GM21381 (cell line): ENCODE measurements around the gene HSBP1.

Source experiments
- ATAC-seq: cut with Tn5 transposase; IDR thresholded peaks from one replicate; pipeline ENCODE4 v1.9.1; 2021; ENCODE audit warnings: mild to moderate bottlenecking, moderate library complexity; ENCODE audit not compliant: unreplicated experiment

Gene HSBP1

DNA sequence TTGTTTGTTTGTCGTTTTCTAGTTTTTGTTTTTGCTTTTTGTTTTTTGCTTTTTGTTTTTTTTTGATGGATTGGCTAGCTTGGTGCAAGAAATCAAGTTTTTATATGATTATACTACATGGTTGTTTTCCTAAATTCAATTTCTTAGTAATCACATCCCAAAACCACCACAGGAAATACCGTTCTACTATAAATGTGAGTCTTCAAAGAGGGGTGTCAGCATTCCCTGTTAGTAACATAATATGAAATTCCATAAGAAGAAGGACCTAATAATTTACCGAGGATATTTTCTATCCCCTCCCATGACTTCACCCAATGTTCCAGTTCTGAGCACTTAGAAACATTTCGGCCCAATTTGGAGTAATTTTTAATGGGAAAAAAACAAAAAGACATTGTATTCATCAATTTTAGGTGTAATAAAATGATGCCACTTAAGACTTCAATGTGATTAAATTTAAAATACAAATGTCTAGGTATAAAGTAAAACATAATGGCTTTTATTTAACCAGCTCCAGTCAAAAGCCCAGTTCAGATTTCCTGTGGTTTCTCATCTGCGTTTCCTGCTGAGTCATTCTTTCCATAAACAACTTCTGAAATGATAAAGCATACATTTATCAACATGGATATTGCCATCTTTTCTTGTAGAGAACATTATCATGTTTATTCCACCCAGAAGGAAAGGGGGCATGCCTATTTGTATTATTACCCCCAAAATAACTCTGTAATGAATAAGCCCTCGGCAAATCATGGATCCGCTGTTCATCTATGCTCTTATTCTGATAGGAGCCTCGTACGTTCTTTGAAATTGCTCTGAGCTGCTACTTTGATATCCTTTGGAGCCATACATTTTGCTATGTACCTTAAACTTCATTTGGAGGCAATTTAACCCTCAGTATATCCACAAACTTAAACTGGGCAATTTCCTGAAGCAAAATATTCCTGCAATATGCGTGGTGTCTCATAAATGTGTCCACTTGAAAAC is 28.1 kb downstream of the HSBP1 start:
- peak; percentile 46 for ATAC-seq

DNA sequence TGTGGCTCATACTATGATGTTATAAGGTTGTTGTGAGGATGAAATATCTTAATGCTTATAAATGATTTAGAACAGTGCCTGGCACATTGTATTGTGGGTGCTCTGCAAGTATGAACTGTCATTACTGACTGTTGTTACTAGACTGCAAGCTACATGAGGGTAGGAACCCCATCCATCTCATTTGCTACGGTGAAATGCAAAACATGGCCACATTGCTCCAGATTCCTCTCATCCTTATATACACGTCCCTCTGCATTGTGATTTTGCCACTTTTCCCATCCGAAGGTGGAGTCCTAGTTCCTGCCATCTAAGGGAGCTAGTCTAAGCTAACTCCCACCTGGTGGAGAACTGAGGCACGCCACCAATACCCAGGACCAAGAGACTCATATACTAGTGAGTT is 29.8 kb downstream of the HSBP1 start:
- no peak for ATAC-seq

DNA sequence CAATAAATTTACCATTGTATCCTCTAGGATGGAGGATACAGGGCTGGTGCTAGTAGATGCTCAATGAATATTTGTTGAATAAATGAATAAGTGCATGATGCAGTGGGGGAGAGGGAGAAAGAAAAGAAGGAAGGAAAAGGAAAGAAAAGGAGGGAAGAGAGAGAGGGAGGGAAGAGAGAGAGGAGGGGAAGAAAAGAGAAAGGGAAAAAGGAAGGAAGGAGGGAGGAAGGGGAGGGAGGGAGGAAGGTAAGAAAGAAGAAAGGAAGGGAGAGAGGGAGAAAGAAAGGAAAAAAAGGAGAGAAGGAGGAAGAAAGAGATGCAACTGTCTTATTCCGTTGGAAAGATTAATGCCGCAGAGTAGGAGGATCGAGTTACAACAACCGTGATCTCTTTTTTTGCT is 30.4 kb downstream of the HSBP1 start:
- ATAC-seq, result no peak

DNA sequence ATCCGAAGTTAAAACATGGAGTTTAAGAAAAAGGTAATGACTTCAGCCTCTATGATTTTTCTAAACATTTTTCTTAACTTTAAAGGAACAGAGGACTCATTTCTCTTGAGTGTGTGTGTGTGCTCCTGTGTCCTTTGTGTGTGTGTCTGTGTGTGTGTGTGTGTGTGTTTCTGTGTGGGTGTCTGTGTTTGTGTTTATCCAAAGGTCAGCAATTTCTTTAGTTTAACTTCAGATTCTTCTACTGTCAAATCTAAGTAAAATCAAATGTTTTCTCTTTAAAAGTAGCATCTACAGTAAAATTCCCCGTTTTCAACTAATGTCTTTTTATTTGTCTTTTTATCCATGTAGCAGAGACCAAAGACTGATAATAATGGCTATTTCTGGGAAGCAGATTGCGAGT is 31.8 kb downstream of the HSBP1 start:
- ATAC-seq, result no peak

DNA sequence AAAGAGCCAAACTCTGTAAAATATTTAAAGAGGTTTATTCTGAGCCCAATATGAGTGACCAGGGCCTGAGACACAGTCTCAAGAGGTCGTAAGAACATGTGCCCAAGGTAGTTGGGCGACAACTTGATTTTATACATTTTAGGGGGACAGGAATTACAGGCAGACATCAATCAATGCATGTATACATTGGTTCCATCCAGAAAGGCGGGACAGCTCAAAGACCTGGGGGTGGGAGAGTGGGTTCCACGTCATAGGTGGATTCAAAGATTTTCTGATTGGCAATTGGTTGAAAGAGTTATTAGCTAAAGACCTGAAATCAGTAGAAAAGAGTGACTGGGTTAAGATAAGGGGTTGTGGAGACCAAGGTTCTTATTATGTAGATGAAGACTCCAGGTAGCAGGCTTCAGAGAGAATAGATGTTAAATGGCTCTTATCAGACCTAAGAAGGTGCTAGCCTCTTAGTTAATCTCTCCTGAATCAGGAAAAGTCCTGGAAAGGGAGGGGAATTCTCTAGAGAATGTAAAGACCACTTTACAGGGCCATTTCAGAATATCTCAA is 32.4 kb downstream of the HSBP1 start:
- ATAC-seq, result no peak

DNA sequence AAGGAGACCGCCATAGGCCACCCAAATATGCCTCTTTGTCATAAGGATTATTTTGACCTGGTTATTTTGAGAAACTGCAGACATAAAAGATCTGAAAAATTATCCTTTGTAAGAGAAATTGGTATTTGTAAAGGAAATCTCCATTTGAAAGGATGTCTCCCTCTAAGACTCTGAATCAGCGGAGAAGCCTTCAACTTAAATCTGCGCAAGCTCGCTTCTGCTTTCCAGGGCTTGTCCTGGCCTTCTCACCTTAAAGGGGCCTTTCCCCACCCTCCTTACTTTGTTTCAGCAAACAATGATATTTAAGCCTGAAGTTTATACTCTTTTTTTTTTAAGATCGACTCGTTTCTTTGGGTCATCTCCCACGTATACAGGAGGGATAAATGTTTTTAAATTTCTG is 34.5 kb downstream of the HSBP1 start:
- ATAC-seq, result no peak

DNA sequence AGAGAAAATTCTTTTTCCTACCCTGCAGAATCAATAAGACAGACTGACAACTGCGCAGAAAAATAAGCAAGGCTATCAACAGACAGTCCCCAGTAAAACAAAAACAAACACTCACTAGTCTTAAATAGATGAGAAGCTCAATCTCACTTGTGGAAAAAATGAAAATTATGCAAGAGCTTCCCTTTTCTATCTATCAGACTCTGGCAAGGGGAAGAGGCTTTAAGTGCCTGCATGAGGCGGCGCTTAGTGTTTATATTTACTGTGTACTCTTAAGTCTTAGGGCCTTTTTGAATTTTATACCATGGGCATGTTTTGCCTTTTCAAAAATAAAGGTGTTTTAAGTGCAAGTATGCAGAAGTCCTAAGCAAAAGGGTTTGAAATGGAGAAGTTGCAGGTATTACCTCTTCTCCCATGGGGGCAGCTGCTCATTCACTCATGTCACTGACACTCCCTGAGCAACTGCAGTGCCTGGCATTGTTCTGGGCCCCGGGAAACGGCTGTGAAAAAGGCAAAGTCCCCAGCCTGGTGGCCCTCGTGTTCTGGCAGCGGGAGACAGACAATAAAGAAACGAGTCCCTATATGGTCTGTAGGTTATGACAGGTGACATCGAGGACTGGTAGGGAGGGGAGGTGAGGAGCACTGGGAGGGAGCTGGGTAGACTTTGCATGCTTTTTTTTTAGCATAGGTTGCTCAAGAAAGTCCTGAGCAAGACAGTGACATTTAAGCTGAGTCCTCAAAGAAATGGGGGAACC is 35.2 kb downstream of the HSBP1 start:
- no peak for ATAC-seq

DNA sequence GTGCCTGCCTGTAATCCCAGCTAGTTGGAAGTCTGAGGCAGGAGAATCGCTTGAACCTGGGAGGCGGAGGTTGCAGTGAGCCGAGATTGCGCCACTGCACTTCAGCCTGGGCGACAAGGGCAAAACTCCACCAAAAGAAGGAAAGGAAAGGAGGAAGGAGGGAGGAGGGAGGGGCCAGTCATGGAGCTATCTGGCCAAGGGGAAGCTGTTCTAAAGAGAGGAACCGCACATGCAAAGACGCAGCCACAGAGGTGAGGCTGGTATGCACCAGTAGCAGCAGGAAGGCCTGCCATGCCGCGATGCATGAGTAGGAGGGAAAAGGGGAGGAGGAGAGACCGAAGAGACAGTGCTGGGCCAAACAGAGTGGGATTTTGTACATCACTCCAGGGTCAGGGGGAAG is 35.9 kb downstream of the HSBP1 start:
- ATAC-seq, result no peak

DNA sequence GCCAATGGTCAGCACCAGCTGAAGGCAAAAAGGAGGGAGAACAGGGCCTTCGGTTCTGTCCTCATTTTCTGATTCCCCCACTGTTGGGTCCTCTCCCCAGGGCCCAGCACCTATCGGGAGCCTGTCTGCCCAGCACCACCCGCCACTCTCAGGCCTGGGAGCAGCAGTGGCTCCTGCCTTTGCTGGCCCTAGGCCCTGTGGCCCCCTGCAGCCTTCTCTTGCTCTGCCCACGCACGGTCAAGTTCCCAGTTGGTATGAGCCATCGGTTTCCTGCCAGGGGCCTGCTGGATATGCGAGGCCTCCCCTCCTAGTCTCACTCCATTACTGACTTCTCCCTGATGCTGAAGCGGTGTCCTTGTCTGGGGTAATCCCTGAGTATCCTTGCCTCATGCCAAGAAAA is 37.5 kb downstream of the HSBP1 start:
- ATAC-seq, result no peak

DNA sequence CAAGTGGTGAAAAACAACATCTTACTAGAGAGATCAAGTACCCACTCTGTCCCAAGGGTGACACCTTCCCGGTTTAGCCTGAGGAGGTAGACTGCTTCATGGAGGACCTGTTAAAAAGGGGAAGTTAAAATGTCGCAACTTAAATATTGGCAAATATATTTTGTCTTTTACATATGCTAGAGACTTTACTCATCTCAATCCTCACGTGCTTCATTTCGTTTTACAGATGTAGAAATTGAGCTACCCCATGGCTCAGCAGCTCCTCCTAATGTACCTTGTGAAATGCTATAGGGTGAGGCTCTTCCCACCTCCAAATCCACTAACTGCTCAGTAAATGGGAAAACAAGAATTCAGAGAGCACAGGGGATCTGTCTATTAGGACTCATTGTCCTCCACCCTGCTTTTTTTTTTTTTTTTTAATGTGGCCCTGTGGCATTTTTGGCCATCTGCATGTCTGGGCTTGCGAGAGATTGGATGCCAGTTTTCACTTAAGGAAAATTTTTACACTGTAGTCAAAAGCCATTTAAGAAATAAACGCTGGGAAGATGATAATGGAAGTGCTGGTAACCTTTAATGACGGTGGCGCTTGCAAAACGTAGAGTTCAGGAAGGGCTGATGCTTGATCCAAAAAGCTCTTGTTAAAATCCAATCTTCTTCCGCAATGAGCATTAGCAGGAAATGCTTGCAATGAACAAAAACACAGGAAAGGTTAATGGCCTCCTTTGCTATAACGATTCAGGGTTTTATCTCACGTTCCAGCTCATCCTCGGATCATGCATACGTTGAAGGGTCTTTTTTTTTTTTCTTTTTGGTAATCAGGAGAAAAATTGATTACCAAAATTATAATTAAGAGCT is 39.8 kb downstream of the HSBP1 start:
- no peak for ATAC-seq

DNA sequence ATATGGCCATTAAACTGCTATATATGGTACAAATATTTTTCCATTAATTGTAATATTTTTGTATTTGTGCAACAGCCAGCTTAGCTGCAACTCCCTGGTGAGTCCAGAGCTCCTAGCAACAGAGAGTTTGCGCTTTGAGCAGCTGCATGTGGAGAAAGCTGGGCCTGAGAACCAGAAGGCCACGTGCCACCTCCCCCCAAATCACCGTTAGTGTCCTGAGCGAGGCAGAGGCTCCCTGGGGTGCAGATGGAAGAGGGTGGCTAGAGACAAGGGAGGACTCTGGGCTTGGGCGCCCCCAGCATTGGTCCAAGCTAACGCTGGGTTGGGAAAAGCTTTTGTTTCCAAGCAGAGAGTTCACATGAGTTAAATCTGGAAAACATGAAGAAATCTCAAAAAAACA is 41.6 kb downstream of the HSBP1 start:
- no peak for ATAC-seq

DNA sequence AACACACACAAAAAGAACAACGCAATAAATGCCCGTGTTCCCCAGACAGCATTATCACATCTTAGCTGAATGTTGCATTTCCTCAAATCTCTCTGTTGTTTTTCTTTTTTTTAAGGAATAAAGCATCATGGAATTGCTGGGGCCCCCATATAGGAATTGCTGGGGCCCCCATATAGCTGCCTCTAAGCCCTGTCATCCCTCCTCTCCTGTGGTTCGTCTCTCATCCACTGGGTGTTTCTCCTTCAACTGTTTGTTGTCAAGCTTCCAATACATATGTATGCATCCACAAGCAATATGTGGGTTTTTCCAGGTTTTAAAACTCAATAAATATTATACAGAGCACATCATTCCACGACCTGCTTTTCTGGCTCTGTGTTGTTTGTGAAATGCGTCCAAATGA is 43.2 kb downstream of the HSBP1 start:
- ATAC-seq, result no peak

DNA sequence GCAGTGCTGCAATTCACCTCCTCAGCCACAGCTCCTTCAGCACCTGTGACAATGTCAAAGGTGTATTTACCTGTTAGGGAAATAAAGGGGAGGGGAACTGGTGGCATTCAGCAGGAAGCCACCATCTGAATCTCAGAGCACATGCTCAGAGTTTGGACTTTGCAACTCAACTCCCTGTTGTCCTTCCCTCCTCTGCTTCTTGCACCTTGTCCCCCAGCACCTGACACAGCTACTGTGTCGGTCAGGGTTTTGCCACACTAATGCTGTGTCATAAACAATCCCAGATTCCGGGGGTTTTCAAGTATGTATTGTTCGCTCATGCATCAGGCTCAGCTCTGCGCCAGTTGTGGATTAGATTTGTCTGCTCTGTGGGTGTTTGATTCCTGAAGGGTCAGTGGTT is 43.7 kb downstream of the HSBP1 start:
- ATAC-seq, result no peak

DNA sequence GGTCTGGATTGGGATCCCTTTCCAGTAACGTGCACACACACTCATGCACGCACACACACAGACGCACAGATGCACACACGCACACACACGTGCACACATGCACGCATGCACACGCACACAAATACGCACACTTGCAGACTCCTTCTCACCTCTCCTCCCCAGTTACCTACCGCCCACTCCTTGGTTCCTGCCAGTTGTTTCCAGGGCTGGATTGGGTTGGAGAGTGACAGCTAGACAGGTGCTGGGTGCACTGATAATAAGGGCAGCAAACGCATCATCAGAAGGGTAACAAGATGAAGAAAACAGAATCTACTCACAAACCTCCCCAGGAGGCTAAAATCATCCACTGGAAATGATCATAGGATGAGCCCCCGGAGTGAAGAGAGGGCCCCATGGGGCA is 45.0 kb downstream of the HSBP1 start:
- no peak for ATAC-seq

DNA sequence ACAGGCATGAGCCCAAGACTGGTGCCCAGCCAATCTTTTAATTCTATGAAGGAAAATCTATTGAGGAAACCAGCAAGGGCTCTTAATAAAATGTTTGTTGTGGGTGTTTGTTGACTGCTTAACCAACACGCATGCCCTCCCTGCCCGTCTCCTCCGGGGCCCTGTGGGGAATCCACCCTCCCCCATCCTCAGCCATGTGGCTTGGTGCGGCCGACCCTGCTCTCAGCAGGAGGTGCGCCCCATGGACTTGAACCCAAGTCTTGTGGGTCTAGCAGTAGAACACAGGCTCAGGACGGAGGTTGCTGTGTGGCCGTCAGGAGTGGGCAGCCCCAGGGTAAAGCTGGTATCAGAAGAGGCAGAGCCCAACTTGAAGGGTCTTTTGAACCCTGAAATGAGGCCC is 46.1 kb downstream of the HSBP1 start:
- no peak for ATAC-seq

DNA sequence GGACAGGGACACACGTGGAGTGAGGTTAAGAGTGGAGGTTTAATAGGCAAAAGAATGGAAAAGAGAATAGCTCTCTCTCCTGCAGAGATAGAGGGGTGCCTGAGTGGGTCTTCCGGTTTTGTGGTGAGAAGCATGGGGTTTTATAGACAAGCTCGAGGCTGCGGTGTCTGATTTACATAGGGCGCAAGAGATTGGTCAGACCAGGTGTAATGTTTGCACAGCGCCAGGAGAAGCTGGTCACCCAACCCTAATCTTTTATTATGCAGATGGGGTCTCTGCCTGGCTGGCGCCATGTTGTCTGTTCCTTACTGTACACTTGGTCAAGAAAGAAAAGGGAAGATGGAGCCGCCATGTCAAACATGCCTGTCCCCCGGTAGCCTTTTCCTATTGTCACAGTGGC is 46.6 kb downstream of the HSBP1 start:
- no peak for ATAC-seq

DNA sequence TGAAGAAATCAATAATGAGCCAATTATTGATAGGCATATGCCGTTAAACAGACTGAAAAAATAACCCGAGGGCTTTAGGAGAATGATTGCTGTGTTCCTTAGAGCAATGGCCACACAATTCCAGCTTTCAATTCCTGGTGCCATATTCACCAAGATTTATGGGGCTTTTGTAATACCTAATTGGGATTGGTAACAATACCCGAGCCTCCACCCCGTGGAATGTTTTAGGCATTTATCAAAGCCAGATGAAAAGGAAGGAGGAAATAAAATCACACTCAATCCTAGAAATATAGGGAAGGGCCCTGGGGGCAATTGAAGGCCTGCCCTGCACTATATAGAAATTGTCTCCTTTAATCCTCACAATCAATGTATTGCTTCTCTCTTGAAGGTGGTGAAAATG is 49.0 kb downstream of the HSBP1 start:
- ATAC-seq, result no peak

DNA sequence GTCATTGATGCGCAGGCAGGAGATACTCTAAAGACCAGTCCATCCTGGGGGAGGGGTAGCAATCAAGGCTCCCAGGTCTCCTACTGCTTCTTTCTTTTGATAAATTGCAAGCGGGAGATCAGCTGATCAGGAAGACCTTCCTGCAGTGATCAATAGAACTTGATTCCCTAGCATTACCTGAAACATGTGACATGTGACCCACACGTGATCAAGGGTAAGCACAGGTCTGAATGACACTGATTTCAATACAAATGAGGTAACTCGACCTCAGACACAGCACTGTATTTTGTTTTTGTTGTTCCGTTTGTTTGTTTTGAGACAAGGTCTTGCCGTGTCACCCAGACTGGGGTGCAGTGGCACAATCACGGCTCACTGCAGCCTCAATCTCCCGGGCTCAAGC is 51.5 kb downstream of the HSBP1 start:
- ATAC-seq, result no peak

DNA sequence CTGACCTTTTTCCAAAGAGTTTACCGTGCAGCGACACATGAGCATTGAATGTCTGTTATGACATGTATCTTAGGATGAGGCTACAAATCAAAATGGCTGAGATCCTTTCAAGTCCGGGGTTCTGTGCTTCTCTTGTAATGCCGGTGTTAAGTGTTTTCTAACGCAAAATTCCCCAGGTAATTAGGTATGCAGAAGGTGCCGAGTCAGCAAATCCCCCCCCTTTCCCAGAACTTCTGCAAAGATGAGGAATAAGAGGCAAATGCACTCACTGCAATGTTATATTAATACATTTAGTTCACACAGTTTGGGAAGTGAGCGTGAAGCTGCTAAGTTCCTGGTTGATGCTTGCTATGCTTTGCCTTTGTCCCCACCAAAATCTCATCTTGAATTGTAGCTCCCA is 54.9 kb downstream of the HSBP1 start:
- ATAC-seq, result no peak

DNA sequence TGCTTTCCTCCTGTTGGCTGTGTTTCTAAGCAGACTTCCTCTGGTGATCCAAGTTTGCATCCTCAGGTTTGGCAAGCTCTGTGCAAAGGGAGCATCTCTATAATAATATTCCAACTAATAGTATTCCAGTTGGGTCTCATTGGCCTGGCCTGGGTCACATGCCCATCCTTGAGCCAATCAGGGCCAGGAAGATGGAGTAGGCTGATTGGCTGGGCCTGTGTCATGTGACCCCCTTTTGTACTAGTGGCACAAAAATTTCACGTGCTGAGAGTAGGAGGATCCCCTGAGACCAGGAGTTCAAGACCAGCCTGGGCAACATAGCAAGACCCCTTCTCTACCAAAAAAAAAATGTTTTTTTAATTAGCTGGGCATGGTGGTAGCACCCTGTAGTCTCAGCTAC is 55.9 kb downstream of the HSBP1 start:
- no peak for ATAC-seq
